ENCODE data around the gene GNB3.
"Not testable (repeated sequence)": the region's sequence is repeated elsewhere in the genome, so short reads cannot be mapped to it uniquely, and the experiment has no call there.

GNB3 gene

DNA sequence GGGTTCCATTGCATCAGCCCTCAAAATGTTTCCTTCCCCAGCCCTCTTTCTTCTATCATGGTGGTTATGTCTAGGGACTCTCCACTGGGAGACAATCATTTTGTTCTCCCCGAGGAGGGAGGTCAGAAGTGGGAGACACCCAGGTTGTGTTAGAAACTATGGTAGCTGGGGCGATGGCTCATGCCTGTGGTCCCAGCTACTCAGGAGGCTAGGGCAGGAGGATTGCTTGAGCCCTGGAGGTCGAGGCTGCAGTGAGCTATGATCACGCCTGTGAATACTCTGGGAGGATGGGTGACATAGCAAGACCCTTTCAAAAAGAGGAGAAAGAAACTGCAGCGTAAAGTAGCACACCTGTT lies 50.9 kb downstream of the GNB3 start:
- H3K36me3 ChIP-seq (ENCODE audit: insufficient read depth, low read depth, low read length), result no peaks in the 10 kb centered on the region
- peak overlapping the region; percentile 80 for H3K9ac ChIP-seq (ENCODE audit: low read depth, low read length)
- H3K4me3 ChIP-seq (ENCODE audit: low read length), result peak overlapping the region; percentile 73
- no peak overlapping the region for H3K27ac ChIP-seq (ENCODE audit: low read length)
- H3K27me3 ChIP-seq (ENCODE audit: insufficient read depth, low read length), result no peaks in the 10 kb centered on the region
- peaks cover 9% of the 10 kb centered on the region for H3K4me1 ChIP-seq (ENCODE audit: insufficient read depth, low read length)
- H3K9me3 ChIP-seq (ENCODE audit: insufficient read depth, low read depth, low read length), result no peaks in the 10 kb centered on the region

DNA sequence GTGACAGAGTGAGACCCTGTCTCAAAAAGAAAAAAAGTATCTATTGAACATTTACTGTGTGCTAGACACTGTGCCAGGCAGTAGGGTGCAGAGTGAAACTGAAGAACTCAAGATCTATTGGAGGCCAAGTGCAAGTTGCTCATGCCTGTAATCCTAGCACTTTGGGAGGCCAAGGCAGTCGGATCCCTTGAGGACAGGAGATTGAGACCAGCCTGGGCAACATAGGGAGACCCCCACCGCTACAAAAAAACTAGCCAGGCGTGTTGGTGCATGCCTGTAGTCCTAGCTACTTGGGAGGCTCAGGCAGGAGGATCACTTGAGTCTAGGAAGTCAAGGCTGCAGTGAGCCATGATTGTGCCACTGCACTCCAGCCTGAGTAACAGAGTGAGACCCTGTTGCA lies 52.0 kb downstream of the GNB3 start:
- H3K9me3 ChIP-seq (ENCODE audit: insufficient read depth, low read depth, low read length); H3K4me3 ChIP-seq (ENCODE audit: low read length); H3K9ac ChIP-seq (ENCODE audit: low read depth, low read length); H3K27ac ChIP-seq (ENCODE audit: low read length); H3K36me3 ChIP-seq (ENCODE audit: insufficient read depth, low read depth, low read length); H3K27me3 ChIP-seq (ENCODE audit: insufficient read depth, low read length); H3K4me1 ChIP-seq (ENCODE audit: insufficient read depth, low read length): not testable (repeated sequence)

DNA sequence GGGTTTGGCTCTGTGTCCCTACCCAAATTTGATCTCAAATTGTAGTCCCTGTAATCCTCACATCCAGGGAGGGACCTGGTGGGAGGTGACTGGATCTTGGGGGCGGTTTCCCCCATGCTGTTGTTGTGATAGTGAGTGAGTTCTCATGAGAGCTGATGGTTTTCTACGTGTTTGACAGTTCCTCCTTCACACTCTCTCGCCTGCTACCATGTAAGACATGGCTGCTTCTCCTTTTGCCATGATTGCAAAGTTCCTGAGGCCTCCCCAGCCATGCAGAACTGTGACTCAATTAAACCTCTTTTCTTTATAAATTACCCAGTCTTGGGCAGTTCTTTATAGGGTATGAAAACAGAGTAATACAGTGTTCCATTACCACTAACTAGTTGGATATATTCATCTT lies 53.6 kb downstream of the GNB3 start:
- no peaks in the 10 kb centered on the region for H3K36me3 ChIP-seq (ENCODE audit: insufficient read depth, low read depth, low read length)

More for the DNA sequence above, 53.6 kb downstream of the GNB3 start:
- H3K9ac ChIP-seq (ENCODE audit: low read depth, low read length), result no peak overlapping the region
- H3K4me1 ChIP-seq (ENCODE audit: insufficient read depth, low read length), result peaks cover 5% of the 10 kb centered on the region; the same call in 1 of the 2 replicates
- no peaks in the 10 kb centered on the region for H3K9me3 ChIP-seq (ENCODE audit: insufficient read depth, low read depth, low read length)
- no peaks in the 10 kb centered on the region for H3K27me3 ChIP-seq (ENCODE audit: insufficient read depth, low read length)
- H3K27ac ChIP-seq (ENCODE audit: low read length), result no peak overlapping the region
- H3K4me3 ChIP-seq (ENCODE audit: low read length), result no peak overlapping the region
